PFSK-1 (cell line): ENCODE measurements around the gene LGALS7.

ENCODE experiments used
- FOXP2 ChIP-seq: optimal IDR thresholded peaks from 2 replicates; pipeline ENCODE3; 2011; ENCODE audit warnings: borderline replicate concordance, control low read depth, inconsistent platforms; ENCODE audit not compliant: insufficient read depth; ENCODE audit errors: extremely low read length, extremely low read depth
- POLR2AphosphoS5 ChIP-seq: IDR thresholded peaks from 2 replicates; pipeline ENCODE4 v1.6.1; 2012; ENCODE audit warnings: low read depth, mild to moderate bottlenecking, control low read depth, low read length, moderate library complexity
- SIN3A ChIP-seq: IDR thresholded peaks from 2 replicates; pipeline ENCODE4 v1.6.1; 2012; ENCODE audit warnings: mild to moderate bottlenecking, low read length, moderate library complexity, borderline replicate concordance; ENCODE audit not compliant: insufficient read depth
- TAF1 ChIP-seq: IDR thresholded peaks from 2 replicates; pipeline ENCODE4 v1.6.1; 2012; ENCODE audit warnings: low read length, control low read depth, borderline replicate concordance; ENCODE audit not compliant: insufficient read depth
- TF ChIP-seq, protein P1 (sequence below), 2 experiments: IDR thresholded peaks; 2 replicates each; pipeline versions ENCODE4 v1.6.1 to v1.8.0; 2011 to 2012; ENCODE audit warnings: low read depth in 2 of 2, low read length in 2 of 2, control low read depth in 1 of 2, inconsistent platforms in 1 of 2, mild to moderate bottlenecking in 1 of 2, moderate library complexity in 1 of 2; ENCODE audit not compliant: insufficient read depth in 1 of 2

Gene LGALS7

DNA sequence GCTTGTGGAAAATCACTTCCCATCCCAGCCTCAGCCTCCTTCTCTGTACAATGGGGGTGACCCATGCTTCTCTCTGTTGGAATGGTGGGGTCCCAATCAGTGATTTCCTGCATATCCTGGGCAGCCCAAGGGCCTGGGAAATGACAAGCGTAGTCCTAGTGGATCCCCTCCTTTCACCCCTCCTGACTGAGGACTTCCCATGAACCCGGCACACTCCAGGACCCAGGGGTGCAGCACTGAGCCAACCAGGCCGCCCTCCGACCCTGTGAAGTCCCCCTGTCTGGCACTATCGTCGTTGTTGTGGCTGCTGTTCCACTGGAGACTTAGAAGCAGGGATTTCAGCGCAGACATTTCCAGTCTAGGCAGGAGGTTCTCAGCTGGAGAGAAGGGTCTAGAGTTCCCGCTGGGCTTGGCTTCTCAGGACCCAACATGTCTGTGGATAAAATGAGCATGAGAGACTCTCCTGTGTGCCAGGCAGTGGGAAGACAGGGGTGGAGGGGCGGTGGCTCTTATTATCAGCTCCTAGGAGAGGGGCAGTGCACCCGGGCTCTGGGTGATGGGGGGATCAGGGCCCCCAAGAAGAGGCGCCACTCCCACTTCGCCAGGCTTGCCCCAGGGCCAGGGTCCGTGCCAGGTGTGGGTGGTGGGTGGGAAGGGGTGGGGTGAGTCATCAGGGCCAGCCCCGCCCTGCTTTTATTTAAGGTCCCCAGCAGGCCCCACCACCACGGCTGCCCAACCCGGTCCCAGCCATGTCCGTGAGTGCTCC lies 15.3 kb upstream of the LGALS7 start, which contains the start of gene LGALS7B:
LGALS7B (plus strand) TSS at position 723 of the 766 bp plus-strand sequence; CDS start at position 750, 27 bp downstream.
- TF ChIP-seq TAF1: no peak
- no peak for TF ChIP-seq SIN3A
- no peak for TF ChIP-seq POLR2AphosphoS5
- TF ChIP-seq, protein P1, sequence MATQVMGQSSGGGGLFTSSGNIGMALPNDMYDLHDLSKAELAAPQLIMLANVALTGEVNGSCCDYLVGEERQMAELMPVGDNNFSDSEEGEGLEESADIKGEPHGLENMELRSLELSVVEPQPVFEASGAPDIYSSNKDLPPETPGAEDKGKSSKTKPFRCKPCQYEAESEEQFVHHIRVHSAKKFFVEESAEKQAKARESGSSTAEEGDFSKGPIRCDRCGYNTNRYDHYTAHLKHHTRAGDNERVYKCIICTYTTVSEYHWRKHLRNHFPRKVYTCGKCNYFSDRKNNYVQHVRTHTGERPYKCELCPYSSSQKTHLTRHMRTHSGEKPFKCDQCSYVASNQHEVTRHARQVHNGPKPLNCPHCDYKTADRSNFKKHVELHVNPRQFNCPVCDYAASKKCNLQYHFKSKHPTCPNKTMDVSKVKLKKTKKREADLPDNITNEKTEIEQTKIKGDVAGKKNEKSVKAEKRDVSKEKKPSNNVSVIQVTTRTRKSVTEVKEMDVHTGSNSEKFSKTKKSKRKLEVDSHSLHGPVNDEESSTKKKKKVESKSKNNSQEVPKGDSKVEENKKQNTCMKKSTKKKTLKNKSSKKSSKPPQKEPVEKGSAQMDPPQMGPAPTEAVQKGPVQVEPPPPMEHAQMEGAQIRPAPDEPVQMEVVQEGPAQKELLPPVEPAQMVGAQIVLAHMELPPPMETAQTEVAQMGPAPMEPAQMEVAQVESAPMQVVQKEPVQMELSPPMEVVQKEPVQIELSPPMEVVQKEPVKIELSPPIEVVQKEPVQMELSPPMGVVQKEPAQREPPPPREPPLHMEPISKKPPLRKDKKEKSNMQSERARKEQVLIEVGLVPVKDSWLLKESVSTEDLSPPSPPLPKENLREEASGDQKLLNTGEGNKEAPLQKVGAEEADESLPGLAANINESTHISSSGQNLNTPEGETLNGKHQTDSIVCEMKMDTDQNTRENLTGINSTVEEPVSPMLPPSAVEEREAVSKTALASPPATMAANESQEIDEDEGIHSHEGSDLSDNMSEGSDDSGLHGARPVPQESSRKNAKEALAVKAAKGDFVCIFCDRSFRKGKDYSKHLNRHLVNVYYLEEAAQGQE (IDR thresholded peaks at IDR 0.05; ENCODE audit: insufficient read depth in 1 of 2, low read depth in 2 of 2, low read length in 2 of 2): no peak
- TF ChIP-seq FOXP2: no peak

DNA sequence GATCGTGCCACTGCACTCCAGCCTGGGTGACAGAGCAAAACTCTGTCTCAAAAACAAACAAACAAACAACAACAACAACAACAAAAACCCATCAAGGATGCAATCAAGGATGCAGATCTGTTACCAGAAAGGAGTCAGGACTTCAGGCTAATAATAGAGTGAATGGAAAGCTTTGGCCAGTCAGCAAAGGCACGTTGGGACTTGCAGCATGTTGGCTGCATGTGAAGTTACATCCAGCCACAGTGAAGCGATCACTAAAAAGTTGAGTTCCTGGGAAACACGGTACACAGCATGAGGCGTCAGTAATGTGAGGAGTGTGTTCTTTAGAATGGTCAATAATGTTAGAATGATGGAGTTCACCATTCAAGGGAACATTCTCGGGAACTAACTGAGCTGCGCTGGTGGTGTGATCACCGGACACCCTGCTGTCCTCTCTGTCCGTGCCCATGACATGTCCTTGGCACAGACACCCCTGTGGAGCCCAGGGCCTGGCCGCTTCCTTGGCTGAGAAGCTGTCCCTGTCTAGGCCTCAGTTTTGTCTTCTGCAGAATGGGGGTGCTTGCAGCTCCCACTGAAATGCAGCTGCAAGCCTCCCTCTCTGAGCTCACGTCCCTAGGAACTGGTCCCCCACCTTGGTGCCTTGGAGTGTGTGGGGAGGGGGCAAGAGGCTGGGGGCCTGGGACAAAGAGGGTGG lies 13.4 kb upstream of the LGALS7 start:
- TF ChIP-seq, protein P1 (IDR thresholded peaks at IDR 0.05; ENCODE audit: insufficient read depth in 1 of 2, low read depth in 2 of 2, low read length in 2 of 2): no peak
- TF ChIP-seq TAF1 (no peak), POLR2AphosphoS5 (no peak), SIN3A (no peak), FOXP2 (no peak)

DNA sequence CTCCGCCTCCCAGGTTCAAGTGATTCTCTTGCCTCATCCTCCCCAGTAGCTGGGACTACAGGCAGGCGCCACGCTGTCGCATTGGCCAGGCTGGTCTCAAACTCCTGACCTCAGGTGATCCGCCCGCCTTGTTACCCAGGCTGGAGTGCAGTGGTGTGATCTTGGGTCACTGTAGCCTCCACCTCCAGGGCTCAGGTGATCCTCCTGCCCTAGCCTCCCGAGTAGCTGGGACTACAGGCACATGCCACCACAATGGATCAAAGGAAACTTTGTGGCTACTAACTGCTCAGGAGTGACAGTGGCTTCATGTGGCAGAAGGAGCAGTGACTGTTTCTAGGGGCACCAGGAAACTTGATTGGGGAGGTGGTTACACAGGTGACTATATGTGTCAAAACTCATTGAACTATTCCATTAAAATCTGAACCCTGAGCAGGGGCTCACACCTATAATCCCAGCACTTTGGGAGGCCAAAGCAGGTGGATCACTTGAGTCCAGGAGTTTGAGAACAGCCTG lies 11.9 kb upstream of the LGALS7 start:
- TF ChIP-seq SIN3A: no peak
- no peak for TF ChIP-seq TAF1
- no peak for TF ChIP-seq FOXP2
- no peak for TF ChIP-seq POLR2AphosphoS5
- TF ChIP-seq, protein P1 (IDR thresholded peaks at IDR 0.05; ENCODE audit: insufficient read depth in 1 of 2, low read depth in 2 of 2, low read length in 2 of 2): no peak

DNA sequence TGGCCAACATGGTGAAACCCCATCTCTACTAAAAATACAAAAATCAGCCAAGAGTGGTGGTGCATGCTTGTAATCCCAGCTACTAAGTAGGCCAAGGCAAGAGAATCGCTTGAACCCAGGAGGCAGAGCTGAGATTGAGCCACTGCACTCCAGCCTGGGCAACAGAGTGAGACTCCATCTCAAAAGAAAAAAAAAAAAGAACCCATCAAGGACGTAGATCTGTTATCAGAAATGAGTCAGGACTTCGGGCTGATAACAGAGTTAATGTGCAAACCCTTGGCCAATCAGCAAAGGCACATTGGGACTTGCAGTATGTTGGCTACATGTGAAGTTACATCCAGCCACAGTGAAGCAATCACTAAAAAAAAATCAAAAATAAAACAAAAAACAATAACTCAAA lies 10.9 kb upstream of the LGALS7 start:
- TF ChIP-seq TAF1 (no peak), POLR2AphosphoS5 (no peak), SIN3A (no peak), FOXP2 (no peak)
- TF ChIP-seq, protein P1 (IDR thresholded peaks at IDR 0.05; ENCODE audit: insufficient read depth in 1 of 2, low read depth in 2 of 2, low read length in 2 of 2): no peak
